ENCODE results near the gene CMC1.
A peak's percentile ranks its signal among the peaks of the same experiment; 100 is the strongest.

The CMC1 gene

DNA sequence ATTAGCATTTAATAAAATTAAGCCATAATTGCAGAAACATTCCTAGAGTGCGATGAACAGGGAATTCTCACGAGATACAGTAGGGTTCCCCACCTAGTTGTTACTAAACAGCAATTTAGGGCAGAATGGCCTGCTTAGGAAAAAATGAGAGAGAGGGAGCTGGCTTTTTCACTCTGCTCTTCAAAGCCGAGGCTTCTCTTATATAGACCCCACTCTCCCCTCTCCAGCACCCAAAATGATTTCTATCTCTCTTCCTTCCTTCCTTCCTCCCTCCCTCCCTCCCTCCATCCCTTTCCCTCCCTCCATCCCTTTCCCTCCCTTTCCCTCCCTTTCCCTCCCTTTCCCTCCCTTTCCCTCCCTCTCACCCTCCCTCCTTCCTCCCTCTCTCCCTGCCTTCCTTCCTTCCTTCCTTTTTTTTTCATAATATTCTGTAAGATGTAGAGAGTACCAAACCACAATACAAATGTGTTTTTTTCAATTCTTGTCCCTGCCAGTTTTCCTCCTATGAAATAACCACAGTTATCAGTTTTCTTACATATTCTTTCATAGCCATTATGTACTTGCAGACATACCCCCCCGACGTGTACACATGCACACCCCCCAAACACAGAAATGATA is 59.0 kb downstream of the CMC1 start:
- no peak for DNase-seq (ENCODE audit: low read depth in 3 of 3)

DNA sequence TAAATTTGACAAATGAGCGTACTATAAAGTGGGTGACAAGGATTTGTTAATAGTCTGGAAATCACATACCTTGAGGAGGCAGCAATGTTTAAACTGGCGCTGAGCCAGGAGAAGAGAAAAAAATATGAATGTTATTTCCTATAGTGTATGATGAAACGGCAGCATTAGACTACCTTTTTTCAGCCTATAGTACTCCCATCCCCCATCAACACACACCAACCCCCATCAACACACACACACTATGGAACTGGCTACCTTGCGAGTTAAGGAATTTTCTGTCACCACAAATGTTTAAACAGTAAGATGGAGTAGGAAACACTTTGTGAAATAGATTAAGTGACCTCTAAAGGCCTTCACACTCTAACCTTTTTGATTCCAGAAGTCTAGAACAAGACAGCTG is 60.3 kb downstream of the CMC1 start:
- DNase-seq (ENCODE audit: low read depth in 3 of 3), result no peak

DNA sequence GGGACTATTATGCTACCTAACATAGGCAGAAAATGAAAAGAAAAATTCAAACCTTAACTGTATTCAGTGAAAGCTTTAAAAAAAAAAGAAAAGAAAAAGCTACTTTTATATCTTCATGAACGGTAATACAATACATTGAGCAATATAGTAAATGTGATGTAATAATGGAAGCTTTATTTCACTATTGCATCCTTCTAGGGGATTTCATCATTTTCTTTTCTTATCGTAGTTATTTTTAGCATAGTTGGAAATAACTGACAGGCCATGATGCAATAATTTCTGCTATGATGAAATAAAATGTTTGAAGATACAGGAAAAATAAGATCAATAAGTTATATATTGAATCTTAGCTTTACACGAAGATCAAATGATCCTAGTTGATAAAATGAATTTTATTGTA is 66.8 kb downstream of the CMC1 start:
- DNase-seq (ENCODE audit: low read depth in 3 of 3), result no peak

DNA sequence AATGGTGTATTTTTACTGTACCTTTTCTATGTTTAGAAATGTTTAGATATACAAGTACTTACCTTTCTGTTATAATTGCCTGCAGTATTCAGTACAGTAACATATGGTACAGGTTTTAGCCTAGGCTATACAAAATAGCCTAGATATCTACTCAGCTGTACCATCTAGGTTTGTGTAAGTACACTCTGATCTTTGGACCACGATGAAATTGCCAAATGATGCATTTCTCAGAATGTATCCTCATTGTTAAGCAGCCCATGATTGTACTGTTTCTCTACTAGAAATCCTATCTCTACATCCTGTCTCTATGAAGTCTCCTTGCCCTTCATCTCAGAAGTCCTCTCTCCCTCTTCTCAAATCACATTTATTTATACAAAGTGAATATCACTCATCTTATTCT is 74.3 kb downstream of the CMC1 start:
- no peak for DNase-seq (ENCODE audit: low read depth in 3 of 3)

DNA sequence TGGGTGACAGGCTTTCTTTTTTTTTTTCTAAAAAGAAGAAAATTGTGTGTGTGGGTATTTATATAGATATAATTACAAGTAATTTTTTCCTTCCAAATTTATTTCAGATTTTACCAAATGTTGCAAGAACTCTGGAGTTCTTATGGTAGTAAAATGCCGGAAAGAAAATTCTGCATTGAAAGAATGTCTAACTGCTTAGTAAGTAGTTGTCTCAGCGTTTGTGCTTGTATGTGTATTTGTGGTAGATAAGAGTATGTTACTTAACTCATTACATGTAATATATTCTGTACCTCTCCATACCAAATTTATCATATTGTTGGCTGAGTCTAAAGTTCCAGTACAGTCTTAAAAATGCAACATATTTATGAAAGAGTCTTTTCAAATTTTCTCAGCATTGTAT is 74.8 kb downstream of the CMC1 start:
- DNase-seq (ENCODE audit: low read depth in 3 of 3), result no peak

DNA sequence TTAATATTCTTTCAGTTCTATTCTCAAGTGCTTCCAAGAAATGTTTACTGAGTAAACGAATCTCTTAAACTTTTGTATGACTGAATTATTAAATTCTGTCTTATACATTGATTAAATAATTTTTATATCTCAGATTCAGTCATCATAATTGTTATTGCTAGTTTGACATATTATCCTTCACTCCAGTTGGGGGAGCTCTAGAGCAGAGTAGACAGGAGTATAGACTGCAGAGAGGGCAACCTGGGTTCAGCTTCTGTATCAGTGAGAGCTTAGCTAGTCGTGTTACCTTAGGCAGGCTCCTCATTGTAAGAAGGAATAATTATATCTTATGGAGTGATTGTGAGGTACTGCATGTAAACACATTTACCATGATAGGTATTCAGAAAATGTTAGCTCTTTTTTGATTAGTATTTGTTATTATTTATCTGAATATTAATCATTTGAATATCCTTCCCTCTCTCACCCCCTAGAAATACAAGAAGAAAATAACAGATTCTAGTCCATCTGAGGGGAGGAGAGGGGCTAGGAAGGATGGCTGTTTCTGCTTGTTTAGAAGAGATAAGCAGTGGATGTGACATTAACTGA is 76.1 kb downstream of the CMC1 start:
- DNase-seq (ENCODE audit: low read depth in 3 of 3), result no peak

DNA sequence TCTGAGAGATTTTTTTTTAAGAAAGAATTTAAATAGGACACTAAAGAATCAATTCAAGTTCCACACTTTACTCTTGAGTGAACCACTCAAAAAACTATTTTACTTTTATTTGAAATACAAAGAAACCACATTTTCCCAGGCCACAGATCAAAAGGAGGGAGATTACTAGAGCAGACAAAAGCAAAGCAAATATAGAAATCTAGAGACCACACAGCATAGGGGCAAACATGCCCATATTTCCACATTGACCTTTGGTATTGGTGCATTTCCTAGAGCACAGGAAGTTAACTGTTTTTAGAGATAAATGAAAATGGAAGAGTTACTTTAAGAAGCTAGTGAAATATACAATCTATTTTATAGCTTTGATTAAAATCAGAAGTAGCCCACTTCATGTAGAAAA is 79.6 kb downstream of the CMC1 start:
- no peak for DNase-seq (ENCODE audit: low read depth in 3 of 3)

DNA sequence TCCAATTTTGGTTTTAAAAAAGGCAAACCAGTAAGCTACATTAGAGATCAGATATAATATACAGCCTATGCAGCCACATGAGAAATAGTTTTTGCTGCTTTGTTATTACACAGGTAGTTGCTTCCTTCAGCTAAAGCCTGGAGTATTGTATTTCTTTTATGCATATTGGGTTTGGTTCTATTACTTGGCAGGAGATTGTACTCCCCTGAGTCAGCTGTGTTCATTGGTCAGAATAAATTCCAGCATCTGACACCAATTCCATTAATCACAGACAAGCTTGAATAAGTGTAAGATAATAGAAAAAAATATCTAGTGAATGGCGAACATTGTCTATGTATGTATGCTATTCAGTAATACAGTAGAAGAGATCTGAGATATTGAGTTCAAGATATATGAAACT is 81.0 kb downstream of the CMC1 start:
- DNase-seq (ENCODE audit: low read depth in 3 of 3), result no peak

DNA sequence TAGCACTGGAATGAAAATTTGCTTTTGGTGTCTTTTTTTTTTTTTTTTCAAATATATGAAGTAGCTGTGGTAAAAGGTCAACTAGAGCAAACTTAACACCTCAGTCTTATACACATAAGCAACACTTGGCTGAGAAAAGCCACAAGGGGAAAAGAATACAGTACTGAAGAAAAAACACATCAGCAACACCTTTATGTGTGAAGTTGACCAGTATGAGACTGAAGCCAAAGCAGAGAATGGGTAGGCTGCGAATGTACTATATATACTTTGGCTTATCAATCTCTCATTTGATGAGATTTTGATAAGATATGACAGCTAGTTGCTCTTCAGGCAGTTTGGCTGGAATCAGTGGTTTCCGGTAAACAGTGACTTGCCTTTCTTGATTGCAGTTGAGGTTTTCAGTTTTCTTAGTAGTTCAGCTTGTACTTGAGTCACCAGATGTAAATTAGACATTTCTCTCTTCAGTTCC is 85.1 kb downstream of the CMC1 start:
- no peak for DNase-seq (ENCODE audit: low read depth in 3 of 3)

DNA sequence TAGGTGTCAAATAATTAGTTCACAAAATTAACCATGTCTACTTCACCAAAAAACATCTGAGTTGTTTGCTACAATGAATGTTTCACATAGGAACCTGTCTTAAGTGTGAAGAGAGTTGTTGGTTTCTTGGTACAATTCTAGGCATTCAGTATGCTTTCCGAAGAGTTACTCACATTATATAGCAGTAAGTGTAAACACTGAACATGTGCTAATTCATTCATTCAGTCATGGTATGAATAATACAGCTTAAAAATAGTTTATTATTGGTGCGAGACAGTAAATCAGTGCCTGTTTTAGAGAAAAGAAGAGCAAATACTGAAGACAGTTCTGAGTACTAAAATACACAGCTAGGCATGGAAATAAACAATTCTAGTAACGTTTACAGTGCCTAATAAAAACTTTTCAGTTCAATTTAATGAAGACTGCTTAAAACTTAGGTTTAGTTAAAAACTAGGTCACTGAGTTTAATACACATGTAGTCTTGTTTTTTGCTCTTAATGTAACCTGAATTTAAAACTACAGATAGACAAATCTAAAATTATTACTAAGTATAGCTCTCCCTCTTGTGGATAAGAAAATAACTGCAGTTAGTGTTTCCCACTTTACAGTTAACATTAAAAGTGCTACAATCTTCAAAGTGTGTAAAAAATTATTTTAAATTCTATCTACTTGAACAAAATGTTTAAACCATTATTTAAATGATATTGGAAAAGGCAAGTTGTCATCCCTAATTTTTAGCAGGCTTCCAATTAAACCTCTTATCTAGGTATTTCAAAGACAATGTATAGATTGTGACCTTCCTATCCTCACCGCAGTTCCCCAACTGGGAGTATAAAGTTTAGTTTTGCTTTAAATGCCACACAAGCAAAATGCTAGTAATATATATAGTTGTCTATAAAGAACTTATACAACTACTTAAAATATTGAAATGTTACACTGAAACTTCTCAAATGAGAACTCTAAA is 87.1 kb downstream of the CMC1 start:
- DNase-seq (ENCODE audit: low read depth in 3 of 3), result no peak

DNA sequence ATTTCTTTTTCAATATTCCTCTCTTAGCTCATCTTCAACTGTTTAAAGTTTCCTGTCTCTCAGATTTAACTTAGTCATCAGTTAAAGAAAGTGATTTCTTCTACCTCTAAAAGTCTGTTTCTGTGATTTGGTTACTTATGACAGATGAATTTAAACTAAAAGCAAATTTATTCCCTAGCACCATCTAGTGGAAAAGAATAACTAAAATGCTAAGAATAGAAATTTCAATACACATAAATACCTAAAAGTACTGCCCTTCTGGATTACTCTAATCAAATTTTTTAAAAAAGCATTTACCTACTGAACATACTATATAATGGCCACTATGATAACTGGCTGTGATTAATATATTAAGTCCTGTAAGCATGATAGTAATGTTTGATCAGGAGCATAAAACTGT is 93.1 kb downstream of the CMC1 start:
- DNase-seq (ENCODE audit: low read depth in 3 of 3), result no peak

DNA sequence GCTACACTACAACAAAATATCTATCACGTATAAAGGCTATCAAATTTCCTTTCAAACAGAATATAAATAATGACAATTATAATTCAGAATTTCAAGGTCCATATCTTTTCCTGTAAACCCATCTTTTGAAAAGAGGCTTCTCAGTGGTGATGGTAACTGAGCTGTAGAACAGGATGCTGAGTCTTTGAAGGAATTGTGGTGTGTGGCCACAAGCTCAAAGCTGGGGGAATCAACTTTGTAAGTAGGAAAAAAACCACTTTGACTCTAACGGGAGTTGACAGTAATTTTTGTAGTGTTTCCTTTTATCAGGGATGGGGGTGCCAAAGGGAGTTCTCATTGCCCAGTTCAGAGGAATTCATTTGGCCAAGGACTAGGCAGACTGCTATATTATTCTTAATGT is 93.8 kb downstream of the CMC1 start:
- no peak for DNase-seq (ENCODE audit: low read depth in 3 of 3)

DNA sequence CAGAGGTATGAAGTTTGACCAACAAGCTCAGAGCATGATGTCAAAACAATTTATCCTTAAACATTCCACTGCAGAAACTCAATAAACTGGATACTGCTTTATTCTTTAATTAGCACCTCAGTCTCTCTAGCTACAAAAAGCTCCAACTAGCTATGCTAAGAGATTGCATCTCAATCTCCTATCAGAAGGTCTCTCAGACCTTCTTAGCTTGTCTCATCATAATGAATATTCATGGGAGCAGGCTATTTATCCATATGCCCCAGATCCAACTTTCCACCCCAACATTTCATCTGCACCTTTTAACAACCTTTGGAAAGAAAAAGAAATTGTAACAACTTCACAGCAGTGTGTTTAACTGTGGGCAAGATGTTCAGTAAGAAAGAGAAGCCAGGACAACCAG is 95.8 kb downstream of the CMC1 start:
- DNase-seq (ENCODE audit: low read depth in 3 of 3), result no peak

DNA sequence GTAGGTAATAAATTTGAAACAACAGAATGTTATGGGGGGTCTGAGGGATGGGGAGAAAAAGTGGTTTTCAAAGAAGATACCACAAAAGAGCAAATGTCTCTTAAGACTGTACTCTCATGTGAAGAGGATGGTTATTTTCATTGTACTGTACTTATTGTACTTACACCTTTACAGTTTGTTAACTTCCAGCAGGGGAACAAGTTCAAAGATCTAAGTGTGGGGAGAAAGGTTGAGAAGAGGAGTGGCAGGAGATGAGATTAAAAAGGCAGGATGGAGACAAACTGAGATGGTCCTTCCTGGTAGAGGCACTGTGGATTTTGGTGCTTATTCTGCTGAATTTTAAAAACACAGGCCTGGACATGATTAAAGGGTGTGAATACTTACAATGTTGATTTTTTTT is 101.7 kb downstream of the CMC1 start:
- no peak for DNase-seq (ENCODE audit: low read depth in 3 of 3)

DNA sequence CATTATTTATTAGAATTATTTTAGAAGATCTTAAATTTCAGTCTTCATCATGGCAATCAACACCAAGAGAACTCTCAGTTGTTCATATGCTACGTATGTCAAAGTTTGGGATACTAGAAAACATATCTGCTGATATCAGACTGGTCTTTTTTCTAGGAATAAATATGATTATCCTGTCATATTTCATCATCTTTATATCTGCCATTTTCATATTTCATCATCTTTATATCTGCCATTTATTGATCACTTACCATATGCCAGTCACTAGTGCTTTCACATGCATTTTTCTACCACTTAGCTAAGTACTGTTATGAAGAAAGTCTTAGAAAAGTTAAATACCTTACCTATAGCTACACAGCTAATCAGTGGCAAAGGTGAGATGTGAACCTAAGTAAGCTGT is 104.3 kb downstream of the CMC1 start:
- DNase-seq (ENCODE audit: low read depth in 3 of 3), result no peak

DNA sequence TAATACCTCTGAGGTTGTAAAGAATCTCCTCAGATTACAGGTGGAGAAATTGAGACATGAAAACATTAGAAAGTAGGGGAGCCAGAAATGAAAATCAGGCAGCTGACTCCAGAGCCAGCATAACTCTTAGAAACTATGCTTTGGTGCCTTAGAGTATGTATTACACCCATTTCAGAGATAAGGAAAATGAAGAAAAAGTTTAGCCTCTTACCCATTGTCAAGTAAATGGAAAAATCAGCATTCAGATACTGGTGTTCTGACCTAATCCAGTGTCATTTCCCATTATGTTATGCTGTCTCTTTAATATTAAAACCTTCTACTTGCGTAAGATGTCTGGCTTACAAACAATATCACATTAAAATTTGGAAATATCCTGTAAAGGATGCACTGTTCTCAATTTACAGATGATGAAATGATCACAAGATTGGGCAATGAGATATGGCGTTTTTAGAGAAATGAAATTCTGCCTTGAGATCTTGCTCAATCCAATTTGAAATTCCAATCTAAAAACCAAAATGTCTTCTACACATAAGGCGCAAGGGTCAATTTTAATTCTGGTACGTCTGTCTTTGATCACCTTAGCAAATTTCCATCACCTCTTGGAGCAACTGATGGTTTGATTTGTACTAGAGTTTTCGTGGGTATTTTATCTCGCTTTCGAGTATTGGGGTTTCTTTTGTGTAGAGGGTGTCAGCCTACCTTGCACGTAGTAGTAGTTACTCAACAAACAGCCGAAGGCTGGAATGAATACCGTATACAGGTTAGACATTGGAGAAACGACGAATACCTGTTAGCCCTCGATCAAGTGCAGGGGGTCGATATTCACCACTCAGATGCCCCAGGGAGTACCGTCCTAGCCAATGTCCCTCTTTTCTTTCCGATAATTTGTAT is 106.2 kb downstream of the CMC1 start:
- DNase-seq (ENCODE audit: low read depth in 3 of 3), result no peak

DNA sequence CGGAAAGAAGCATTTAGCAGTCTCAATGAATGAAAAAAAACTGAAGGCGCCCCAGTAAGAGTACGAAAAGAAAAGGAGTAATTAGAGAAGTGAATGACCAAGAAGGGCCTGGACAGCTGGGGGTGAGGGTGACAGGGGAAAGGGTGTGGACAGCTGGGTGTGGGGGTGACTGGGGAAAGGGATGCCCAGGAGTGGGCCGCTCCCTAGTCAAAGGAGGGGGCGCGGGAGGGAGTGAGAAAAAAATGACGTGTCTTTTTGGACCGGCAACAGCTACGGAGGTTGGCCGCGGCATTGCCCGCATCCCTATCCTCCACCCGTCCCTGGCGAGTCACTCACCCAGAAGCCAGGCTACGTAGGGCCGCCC is 106.8 kb downstream of the CMC1 start:
- no peak for DNase-seq (ENCODE audit: low read depth in 3 of 3)

DNA sequence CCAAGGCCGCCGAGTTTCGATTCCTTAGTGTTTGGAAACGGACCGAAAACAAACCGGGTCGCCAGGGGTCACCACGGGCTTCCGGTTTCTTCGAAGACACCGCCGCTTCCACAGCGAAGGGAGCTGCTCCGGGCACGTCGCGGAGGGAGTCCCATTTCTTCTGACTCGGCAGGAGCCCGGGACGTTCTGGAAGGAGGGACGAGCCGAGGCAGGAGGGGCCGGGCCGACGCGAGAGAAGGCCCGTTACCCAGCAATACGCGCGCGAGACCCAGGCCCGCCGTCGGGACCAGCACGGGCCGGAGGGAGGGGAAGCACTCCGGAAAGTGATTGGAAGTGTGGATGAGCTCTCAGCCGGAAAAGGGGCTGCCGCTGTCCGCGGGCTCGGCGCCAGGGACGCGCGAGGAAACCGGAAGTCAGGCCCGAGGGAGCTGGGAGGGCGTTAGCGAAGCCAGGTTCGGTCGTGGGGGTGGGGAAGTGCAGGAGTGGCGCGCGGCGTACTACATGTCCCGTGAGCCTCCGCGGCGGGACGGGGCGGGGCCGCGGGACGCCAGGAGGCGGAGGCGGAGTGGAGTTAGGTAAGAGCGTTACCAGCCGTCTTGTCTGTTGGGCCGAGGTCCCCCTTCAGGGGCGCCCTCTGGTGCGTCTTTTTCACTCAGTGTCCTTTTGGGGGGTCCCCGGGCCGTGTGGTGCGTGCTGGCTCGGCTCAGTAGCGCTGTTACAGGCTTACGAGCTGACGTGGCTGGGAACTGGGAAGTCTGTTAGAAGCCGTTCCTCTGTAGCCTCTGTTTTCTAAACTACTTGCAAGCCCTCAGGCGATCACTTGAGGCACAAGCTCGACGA is 107.4 kb downstream of the CMC1 start, which contains the start of the genes AZI2 and ZCWPW2:
Gene AZI2, minus strand, starts transcription at position 196 of the 840 bp plus-strand sequence. CDS start 8,207 bp downstream, outside the sequence.
Gene ZCWPW2, plus strand, starts transcription at position 93 of the 840 bp plus-strand sequence. CDS start 64,348 bp downstream, outside the sequence.
- DNase-seq (ENCODE audit: low read depth in 3 of 3), result peak; percentile 84 to 93 (median 87)

DNA sequence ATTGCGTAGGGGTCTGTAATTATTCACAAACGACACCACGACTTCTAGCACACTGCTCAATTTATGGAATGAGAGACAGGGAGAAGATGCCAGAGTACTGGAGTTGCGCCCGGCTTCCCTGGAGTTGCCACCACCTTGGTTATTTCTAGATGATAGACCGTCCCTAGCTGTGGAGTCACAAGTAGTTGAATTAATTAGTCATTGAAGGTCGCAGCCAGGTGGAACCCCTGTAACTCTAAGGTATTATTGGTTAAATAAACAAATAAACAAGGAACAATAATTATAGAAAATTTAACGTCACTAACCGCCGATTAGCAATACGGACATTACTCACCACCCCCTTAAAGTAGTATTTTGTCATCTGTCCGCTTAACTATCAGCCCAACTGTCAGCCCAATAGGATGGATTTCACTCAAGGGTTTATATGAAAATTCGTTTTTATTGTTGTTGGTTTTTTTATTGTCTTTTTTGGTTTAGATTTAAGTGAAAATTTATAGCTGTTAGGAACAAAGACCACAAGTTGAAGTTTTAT is 108.1 kb downstream of the CMC1 start:
- DNase-seq (ENCODE audit: low read depth in 3 of 3), result no peak
